ENCODE measurements around the gene XRCC5. TPM values are rescaled to one million over a fixed set of nuclear protein-coding genes. Genes with fewer than 3 reads are reported as not detected.

Gene XRCC5
- total RNA-seq, 1 experiment from 2014 or later, result 534 TPM

GRCh38 chr2:216232721-216233120 is 123.6 kb downstream of the XRCC5 start:
- Histone ChIP-seq H3K36me3 (ENCODE audit: insufficient read depth, low read length, poor library complexity, severe bottlenecking) (no peaks in the 10 kb centered on the region), H3K4me3 (ENCODE audit: low read depth, low read length, poor library complexity, severe bottlenecking) (no peak overlapping the region), H3K27me3 (replicated peaks; ENCODE audit: insufficient read depth, low read depth, low read length, poor library complexity) (no peaks in the 10 kb centered on the region), H3K27ac (ENCODE audit: low read depth, low read length, poor library complexity, severe bottlenecking) (no peak overlapping the region), H3K9me3 (ENCODE audit: low read depth, low read length, poor library complexity, severe bottlenecking) (peaks cover 9% of the 10 kb centered on the region), H3K4me1 (ENCODE audit: insufficient read depth, low read length, poor library complexity, severe bottlenecking) (no peaks in the 10 kb centered on the region)
- intact Hi-C loops (cut with micrococcal nuclease; ENCODE audit: unreplicated experiment), result no loop called here
- CTCF ChIA-PET, result no interaction called here
- TF ChIP-seq CTCF (conservative IDR thresholded peaks at IDR 0.05; ENCODE audit: low read depth, low read length) (no peak), EZH2 (IDR thresholded peaks at IDR 0.05; ENCODE audit: borderline replicate concordance, low read depth, low read length, poor library complexity, severe bottlenecking) (no peak)
- POLR2A ChIA-PET (ENCODE audit: low non-redundant PET), result no interaction called here
- no TSS peak for BruUV-seq (replicated peaks)
- DNase-seq (ENCODE audit: low spot score), result no peak

GRCh38 chr2:216233281-216233995 is 124.3 kb downstream of the XRCC5 start:
- Histone ChIP-seq H3K4me1 (ENCODE audit: insufficient read depth, low read length, poor library complexity, severe bottlenecking) (no peaks in the 10 kb centered on the region), H3K27ac (ENCODE audit: low read depth, low read length, poor library complexity, severe bottlenecking) (no peak overlapping the region), H3K9me3 (ENCODE audit: low read depth, low read length, poor library complexity, severe bottlenecking) (peaks cover 9% of the 10 kb centered on the region), H3K4me3 (ENCODE audit: low read depth, low read length, poor library complexity, severe bottlenecking) (no peak overlapping the region), H3K36me3 (ENCODE audit: insufficient read depth, low read length, poor library complexity, severe bottlenecking) (no peaks in the 10 kb centered on the region), H3K27me3 (replicated peaks; ENCODE audit: insufficient read depth, low read depth, low read length, poor library complexity) (no peaks in the 10 kb centered on the region)
- ChIA-PET POLR2A (ENCODE audit: low non-redundant PET) (no interaction called here), CTCF (no interaction called here)
- no peak for DNase-seq (ENCODE audit: low spot score)
- intact Hi-C loops (cut with micrococcal nuclease; ENCODE audit: unreplicated experiment), result no loop called here
- BruUV-seq (replicated peaks), result no TSS peak
- TF ChIP-seq EZH2 (IDR thresholded peaks at IDR 0.05; ENCODE audit: borderline replicate concordance, low read depth, low read length, poor library complexity, severe bottlenecking), result no peak
- TF ChIP-seq CTCF (conservative IDR thresholded peaks at IDR 0.05; ENCODE audit: low read depth, low read length), result no peak

GRCh38 chr2:216234106-216234505 is 125.0 kb downstream of the XRCC5 start:
- TF ChIP-seq CTCF (conservative IDR thresholded peaks at IDR 0.05; ENCODE audit: low read depth, low read length) (no peak), EZH2 (IDR thresholded peaks at IDR 0.05; ENCODE audit: borderline replicate concordance, low read depth, low read length, poor library complexity, severe bottlenecking) (no peak)
- POLR2A ChIA-PET (ENCODE audit: low non-redundant PET), result no interaction called here
- no peaks in the 10 kb centered on the region for H3K27me3 ChIP-seq (replicated peaks; ENCODE audit: insufficient read depth, low read depth, low read length, poor library complexity)
- no TSS peak for BruUV-seq (replicated peaks)
- no peak overlapping the region for H3K4me3 ChIP-seq (ENCODE audit: low read depth, low read length, poor library complexity, severe bottlenecking)
- intact Hi-C loops (cut with micrococcal nuclease; ENCODE audit: unreplicated experiment), result no loop called here
- peaks cover 9% of the 10 kb centered on the region for H3K9me3 ChIP-seq (ENCODE audit: low read depth, low read length, poor library complexity, severe bottlenecking)
- CTCF ChIA-PET, result no interaction called here
- H3K27ac ChIP-seq (ENCODE audit: low read depth, low read length, poor library complexity, severe bottlenecking), result no peak overlapping the region
- H3K4me1 ChIP-seq (ENCODE audit: insufficient read depth, low read length, poor library complexity, severe bottlenecking), result no peaks in the 10 kb centered on the region
- no peak for DNase-seq (ENCODE audit: low spot score)
- no peaks in the 10 kb centered on the region for H3K36me3 ChIP-seq (ENCODE audit: insufficient read depth, low read length, poor library complexity, severe bottlenecking)
